Measurements from ENCODE around the gene SPTLC3.

Gene SPTLC3

GRCh38 chr20:13034936-13035335 lies 26.2 kb downstream of the SPTLC3 start:
- DNase-seq = no peak

DNA sequence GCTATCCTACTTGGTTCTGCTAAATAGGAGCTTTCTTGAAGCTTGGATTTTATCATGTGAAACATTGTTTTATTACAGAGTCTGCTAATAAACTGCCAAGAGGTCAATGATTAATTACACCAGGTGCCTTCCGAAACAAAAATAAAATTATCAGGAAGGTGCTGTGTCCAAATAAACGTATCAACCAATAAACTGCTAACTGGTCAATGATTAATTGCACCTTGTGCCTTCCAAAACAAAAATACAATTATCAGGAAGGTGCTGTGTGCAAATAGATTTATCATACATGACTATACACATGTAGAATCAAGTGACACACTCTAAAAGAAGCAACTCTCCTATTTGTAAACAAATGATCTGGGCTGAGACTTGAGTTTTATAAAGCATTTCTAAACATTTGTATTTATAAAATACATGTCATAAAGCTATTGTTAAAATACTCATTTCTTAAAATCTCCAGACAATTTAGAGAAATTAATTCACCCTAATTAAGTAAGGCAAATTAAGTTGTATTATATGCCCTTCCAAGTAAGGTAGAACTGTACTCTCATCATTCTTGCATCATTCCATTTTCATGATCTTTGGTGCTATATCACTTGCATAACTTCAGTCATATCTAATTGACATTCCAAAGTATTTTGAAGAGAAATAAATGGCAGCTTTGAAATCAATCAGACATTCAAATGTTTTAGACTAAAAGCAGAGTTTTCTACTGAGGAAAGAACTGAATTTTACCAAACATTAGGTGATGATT lies 26.8 kb downstream of the SPTLC3 start:
- no peak for DNase-seq

- DNase-seq = no peak
These were observed 29.0 kb downstream of the SPTLC3 start for GRCh38 chr20:13037727-13038126.

DNA sequence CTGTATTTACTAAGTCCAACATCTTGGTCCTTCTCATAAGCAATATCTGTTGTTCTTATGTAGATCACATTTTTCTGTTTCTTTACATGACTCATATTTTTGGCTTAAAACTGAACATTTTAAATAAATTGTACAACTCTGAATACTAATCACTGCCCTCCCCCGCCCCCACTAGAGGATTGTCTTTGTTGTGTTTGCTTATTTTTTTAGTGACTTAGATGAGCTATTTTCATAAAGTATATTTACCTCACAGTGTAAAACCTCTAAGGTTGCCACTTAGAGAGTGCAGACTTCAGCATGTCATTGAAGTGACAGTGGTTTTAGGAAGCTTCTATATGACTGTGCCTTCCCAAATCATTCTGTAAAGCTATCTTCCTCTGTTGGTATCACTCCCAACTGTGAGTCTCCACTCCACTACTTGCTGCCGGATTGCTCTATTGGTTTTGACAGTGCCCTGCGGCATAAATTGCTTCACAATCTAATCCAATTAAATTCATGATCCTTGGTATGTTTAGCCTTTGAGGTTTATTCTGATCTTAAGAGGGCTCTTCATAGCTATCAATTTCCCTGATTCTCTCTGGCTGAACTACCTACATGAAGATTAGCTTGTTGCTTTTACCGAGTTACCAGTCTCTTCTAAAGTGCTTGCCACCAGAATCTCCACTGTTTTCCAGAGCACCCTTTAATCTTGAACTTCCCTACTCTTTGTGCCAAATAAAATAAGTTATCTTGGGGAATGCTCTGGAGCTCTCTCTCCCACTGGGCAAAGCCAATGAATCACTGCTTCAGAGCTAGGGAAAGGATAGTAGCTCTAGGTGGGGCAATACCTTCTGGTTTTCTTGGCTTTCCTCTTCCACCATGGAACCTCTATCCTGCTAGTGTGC lies 33.0 kb downstream of the SPTLC3 start:
- no peak for DNase-seq

DNA sequence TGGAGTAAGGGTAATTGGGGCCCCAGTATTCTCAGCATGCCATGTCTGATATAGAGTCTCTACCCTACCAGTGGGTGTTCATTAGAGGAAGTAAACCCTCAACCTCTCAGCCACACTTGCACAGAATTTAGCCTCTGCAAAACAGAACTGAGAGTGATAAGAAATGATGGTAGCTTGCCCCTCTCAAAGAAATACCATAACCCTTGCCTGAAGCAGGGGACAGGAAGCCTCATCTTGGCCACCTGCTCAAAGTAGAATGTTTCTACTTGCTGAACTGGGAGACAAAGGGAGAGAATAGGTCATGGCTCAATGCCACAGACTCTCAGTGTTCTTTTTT lies 33.7 kb downstream of the SPTLC3 start:
- no peak for DNase-seq

DNA sequence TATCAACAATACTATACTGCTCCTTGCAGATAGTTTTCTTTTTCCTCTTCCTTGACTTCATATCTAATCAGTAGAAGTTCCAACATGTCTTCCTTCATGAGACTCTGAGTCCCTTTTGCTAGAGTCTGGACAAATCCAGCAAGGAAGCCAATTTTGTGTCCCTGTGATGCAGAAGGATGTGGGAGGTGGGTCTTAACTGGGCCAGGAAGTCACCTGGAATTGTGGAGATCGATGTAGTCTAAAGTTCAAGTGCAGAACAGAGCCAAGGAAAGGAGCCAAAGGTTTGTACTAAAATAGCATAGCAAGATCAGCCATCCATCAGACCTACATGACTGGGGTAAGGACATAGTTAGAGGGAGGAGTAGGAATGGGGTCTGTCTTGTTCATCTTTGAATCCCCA lies 37.6 kb downstream of the SPTLC3 start:
- DNase-seq = no peak

- DNase-seq = no peak
These were observed 45.2 kb downstream of the SPTLC3 start for GRCh38 chr20:13054011-13054410.

DNA sequence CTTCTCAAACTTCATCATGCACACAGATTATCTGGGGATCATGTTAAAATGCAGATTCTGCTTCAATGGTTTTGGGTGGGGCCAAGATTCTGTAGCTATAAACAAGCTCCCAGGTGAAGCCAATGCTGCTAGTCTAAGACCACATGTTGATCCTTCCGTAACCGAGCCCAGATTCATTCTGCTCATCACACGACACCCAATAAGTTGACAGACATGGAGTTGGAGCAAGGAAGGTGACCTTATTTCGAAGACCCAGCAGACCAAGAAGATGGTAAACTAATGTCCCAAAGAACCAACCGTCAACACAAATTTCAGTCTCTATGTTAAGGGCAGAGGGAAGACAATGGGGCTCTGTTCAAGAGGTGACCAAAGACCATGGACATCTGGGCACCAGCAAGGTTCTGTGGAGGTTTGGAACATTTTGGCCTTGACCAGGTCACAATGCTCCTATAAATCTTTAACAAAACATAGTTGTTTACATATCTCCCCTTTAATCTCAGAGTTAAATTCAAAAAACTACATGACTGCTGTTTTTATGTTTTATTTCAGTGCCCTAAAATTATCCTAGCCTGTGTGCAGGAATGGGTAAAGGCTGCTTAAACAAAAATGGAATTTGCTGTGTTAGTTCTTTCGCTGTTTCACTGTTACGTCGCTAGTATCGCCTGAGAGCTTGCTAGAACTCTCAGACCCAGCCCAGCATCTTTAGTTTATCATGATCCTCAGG lies 50.1 kb downstream of the SPTLC3 start:
- no peak for DNase-seq

- DNase-seq = no peak
These were observed 50.8 kb downstream of the SPTLC3 start for GRCh38 chr20:13059398-13060136.

GRCh38 chr20:13060327-13060726 lies 51.6 kb downstream of the SPTLC3 start:
- DNase-seq = no peak

GRCh38 chr20:13061381-13061780 lies 52.6 kb downstream of the SPTLC3 start:
- no peak for DNase-seq

DNA sequence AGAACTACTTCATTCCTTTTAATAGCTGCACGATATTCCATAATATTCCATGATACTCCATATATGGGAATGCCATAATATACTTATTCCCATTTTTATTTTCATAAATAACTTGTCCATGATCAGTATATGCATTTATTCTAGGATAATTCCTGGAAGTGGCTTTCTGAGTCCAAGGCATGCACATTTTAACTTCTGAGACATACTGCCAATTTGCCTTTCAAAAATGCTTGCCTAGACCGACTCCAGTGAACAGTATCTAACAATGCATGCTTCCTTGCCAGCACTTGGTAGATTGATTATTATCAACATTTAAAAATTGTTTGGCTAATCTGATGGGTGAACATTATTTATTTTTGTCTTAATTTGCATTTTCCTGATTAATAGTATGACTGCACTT lies 54.0 kb downstream of the SPTLC3 start:
- DNase-seq = no peak

DNA sequence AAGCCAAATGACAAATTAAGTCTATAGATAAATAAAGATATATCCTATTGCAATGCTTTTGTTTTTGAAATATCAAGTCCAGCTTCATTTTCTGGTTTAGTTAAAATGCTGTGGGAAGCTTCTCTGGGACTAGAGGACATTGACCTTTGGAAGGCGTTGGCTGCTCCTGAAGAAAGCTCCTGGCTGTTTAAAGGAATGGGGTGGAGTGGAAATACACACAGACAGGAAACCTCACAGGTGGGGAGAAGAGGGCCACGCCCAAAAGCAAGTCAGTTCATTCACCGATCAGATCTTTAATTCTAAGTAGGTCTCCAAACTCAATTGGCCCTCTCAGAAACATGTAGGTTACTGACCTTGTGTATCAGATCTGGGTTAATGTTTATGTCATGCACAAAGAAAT lies 59.6 kb downstream of the SPTLC3 start:
- no peak for DNase-seq

DNA sequence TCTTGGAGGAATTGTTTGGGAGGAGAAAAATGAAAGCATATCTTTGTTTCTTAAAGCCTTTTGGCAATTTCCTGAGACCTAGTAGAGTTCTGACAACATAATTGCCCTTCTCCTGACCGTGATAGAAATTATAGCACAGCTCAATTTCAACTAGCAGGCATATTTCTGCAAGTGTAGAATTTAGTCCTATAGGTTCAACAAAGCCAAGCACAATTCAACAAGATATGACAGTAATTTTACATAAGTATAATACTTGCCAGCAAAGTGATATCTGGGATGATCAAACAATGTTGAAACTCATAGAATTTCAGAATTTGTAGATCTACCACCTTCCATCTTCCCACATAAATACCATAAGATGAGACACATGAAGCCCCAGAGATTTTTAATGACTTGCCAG lies 73.1 kb downstream of the SPTLC3 start:
- no peak for DNase-seq

- DNase-seq = no peak
These were observed 73.6 kb downstream of the SPTLC3 start for GRCh38 chr20:13082378-13082777.

DNA sequence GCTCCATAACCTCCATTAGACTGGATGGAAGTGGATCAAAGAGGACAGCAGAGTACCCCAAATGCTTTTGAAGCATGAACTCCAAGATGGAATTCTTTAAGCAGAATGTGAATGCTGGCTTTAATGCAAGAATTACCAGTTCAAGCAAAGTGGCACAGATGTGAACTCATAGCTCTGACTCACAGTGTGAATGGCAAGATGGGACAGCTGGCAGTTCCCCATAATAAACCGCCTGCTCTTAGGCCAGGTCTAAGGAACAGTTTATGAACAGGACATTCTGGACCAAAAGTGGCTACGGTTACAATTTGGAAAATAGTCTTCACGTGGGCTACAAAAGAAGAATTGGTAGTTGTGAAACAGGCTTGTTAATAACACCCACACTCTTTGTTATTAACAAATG lies 76.5 kb downstream of the SPTLC3 start:
- no peak for DNase-seq

GRCh38 chr20:13089950-13090469 lies 81.2 kb downstream of the SPTLC3 start:
- DNase-seq = no peak

DNA sequence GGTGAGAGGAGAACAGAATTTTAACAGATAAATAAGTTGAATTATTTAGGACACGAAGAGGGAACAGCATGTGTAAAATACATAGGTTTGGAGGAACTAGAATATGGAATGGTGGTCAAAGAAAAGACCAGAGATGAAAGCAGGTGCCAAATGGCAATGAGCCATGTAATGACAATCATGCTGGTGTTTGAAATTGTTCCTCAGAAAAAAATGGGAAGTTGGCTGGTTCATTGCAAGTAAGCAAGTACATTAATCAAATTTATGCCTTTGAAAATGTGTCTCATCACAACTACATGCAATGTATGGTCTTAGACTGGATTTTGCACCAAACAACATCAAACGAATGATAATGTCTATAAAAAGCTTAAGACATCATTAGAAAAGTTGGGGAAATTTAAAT lies 83.3 kb downstream of the SPTLC3 start:
- no peak for DNase-seq

DNA sequence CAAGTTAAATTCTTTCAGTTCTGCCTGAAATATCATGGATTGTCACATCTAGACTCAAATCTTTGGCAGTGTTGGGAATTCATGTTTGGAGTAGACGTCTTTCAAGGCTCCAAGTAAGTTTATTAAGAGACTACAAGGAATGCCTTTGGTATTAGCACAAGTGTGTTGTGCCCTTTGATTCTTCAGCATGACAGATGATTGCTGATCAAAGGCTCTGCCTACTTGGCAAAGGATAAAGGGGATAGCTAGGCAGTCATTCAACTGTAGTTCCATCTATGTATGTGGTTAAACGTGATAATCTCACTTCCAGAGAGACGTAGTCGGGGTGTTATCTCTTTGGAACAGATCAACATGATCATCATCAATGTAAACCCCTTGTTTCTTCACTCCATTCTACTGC lies 86.2 kb downstream of the SPTLC3 start:
- DNase-seq = no peak

DNA sequence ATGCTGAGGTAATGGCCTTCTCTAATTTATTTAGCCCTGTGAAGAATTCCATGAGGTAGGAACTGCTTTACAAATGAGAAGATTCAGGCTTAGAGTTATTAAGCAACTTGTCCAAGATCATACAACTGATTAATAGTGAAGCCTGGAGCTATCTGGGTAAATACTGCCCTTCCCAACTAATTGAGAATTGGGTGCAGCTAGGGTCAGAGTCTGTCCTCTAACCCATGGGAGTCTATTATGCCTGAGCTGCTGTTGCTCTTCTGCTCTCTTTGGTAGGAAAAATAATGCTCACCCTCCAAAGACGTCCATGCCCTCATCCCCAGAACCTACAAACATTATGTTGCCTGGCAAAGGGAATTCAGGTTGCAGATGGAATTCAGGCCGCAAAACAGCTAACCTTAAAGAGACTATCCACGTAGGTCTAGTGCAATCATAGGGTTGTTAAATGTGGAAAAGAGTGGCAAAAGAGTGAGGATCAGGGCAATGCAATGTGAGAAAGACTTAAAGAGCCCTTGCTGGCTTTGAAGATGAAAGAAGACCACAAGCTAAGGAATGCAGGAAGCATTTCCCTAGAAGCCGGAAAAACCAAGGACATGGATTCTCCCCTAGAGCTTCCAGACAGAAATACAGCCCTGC lies 90.1 kb downstream of the SPTLC3 start:
- DNase-seq = no peak

GRCh38 chr20:13099676-13100075 lies 90.9 kb downstream of the SPTLC3 start:
- DNase-seq = no peak

- no peak for DNase-seq
These were observed 92.5 kb downstream of the SPTLC3 start for GRCh38 chr20:13101276-13101675.
